Astrocyte (in vitro differentiated cells and primary cell): ENCODE results near the gene FOXL1. TPM values are rescaled to one million over a fixed set of nuclear protein-coding genes. Genes with fewer than 3 reads are reported as not detected.

Source experiments
- DNase-seq: peaks from one replicate; pipeline ENCODE4 v3.0.0-alpha.2; 2010; ENCODE audit warnings: low read depth
- FAIRE-seq: peaks from 2 replicates; lab custom pipeline; 2011; peaks lifted over from hg19 to GRCh38; lab: Jason Lieb, UNC
- H2AFZ ChIP-seq: 2 replicates; pipeline ENCODE4 v1.6.0; 2012; ENCODE audit warnings: low read depth, low read length, inconsistent platforms
- H3K27ac ChIP-seq: 2 replicates; pipeline ENCODE4 v1.5.1; 2011; ENCODE audit warnings: low read depth, low read length, inconsistent platforms
- H3K27me3 ChIP-seq: 2 replicates; pipeline ENCODE4 v1.6.0; 2011; ENCODE audit warnings: low read length, inconsistent platforms; ENCODE audit not compliant: insufficient read depth
- H3K36me3 ChIP-seq: 2 replicates; pipeline ENCODE4 v1.5.1; 2011; ENCODE audit warnings: low read length, inconsistent platforms; ENCODE audit not compliant: insufficient read depth
- H3K4me1 ChIP-seq: 2 replicates; pipeline ENCODE4 v1.5.1; 2011; ENCODE audit warnings: low read length, inconsistent platforms; ENCODE audit not compliant: insufficient read depth
- H3K4me2 ChIP-seq: 2 replicates; pipeline ENCODE4 v1.6.0; 2012; ENCODE audit warnings: low read length, inconsistent platforms
- H3K4me3 ChIP-seq: 2 replicates; pipeline ENCODE4 v1.5.1; 2011; ENCODE audit warnings: low read depth, mild to moderate bottlenecking, low read length, inconsistent platforms; ENCODE audit not compliant: insufficient read depth
- H3K79me2 ChIP-seq: 2 replicates; pipeline ENCODE4 v1.6.0; 2012; ENCODE audit warnings: mild to moderate bottlenecking, low read length, inconsistent platforms; ENCODE audit not compliant: insufficient read depth
- H3K9ac ChIP-seq: 2 replicates; pipeline ENCODE4 v1.6.0; 2012; ENCODE audit warnings: mild to moderate bottlenecking, low read length, inconsistent platforms
- H3K9me3 ChIP-seq: 2 replicates; pipeline ENCODE4 v1.5.1; 2012; ENCODE audit warnings: low read depth, mild to moderate bottlenecking, low read length, inconsistent platforms; ENCODE audit not compliant: insufficient read depth
- H4K20me1 ChIP-seq: 2 replicates; pipeline ENCODE4 v1.6.0; 2012; ENCODE audit warnings: low read length, inconsistent platforms; ENCODE audit not compliant: insufficient read depth
- H3K27ac Mint-ChIP-seq: one replicate; pipeline ENCODE4 v1.8.0; 2021; ENCODE audit warnings: mild to moderate bottlenecking, mixed read lengths; ENCODE audit not compliant: unreplicated experiment
- H3K27me3 Mint-ChIP-seq: one replicate; pipeline ENCODE4 v1.8.0; 2021; ENCODE audit warnings: low read depth, mixed read lengths; ENCODE audit not compliant: unreplicated experiment
- H3K36me3 Mint-ChIP-seq: one replicate; pipeline ENCODE4 v1.8.0; 2021; ENCODE audit warnings: low read depth, mixed read lengths; ENCODE audit not compliant: unreplicated experiment
- H3K4me1 Mint-ChIP-seq: one replicate; pipeline ENCODE4 v1.8.0; 2021; ENCODE audit warnings: low read depth, mixed read lengths; ENCODE audit not compliant: unreplicated experiment
- H3K4me3 Mint-ChIP-seq: one replicate; pipeline ENCODE4 v1.8.0; 2021; ENCODE audit warnings: mild to moderate bottlenecking, moderate library complexity, mixed read lengths; ENCODE audit not compliant: unreplicated experiment
- H3K9me3 Mint-ChIP-seq: one replicate; pipeline ENCODE4 v1.8.0; 2021; ENCODE audit warnings: mild to moderate bottlenecking, mixed read lengths; ENCODE audit not compliant: unreplicated experiment
- EZH2 ChIP-seq: IDR thresholded peaks from 2 replicates; pipeline ENCODE4 v1.6.1; 2012; ENCODE audit warnings: mild to moderate bottlenecking, low read length, inconsistent platforms; ENCODE audit not compliant: insufficient read depth
- total RNA-seq: library from RNA; stranded (reverse); gene quantifications from 2 replicates; pipeline ENCODE4 v1.2.1, GENCODE V29; 2021
- TF ChIP-seq, protein P1 (sequence below): IDR thresholded peaks from 2 replicates; pipeline ENCODE4 v1.5.1; 2011; ENCODE audit warnings: low read depth, mild to moderate bottlenecking, inconsistent platforms, low read length, moderate library complexity; ENCODE audit not compliant: insufficient read depth

FOXL1 gene
- total RNA-seq, 1 donor from 2014 or later: 6.1 TPM

DNA sequence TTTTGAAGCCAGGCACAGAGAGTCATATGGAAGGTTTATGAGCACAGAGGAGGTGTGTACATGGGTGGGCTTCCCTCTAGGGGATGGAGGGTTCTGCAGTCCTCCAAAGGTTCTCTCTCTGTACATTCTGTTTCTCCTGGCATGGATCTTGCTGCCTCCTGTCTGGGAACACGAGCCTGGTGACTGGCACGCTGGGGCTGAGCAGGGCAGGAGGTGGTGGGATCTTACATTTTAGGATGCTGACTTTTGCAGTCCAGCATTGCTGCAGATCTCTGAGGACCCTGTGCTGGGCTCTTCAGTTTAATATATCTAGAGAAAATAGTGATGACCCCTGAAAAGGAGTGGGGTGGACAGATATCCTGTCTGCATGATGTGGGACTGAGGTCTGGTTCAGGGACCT, 23.0 kb downstream of the FOXL1 start:
- Histone ChIP-seq H3K4me2 (no peak overlapping the region), H3K4me3 (no peak overlapping the region), H4K20me1 (no peaks in the 10 kb centered on the region), H3K27me3 (no peaks in the 10 kb centered on the region), H3K27ac (no peak overlapping the region), H3K9me3 (no peaks in the 10 kb centered on the region), H3K9ac (no peak overlapping the region), H3K36me3 (no peaks in the 10 kb centered on the region), H3K79me2 (no peaks in the 10 kb centered on the region), H2AFZ (no peak overlapping the region), H3K4me1 (no peaks in the 10 kb centered on the region)
- Mint-ChIP-seq H3K9me3 (peaks cover 3% of the 10 kb centered on the region), H3K36me3 (no peaks in the 10 kb centered on the region), H3K4me3 (no peak overlapping the region), H3K4me1 (no peaks in the 10 kb centered on the region), H3K27ac (no peak overlapping the region), H3K27me3 (peaks cover 12% of the 10 kb centered on the region)
- FAIRE-seq (no peak), DNase-seq (no peak)
- TF ChIP-seq EZH2: no peak
- TF ChIP-seq, protein P1, sequence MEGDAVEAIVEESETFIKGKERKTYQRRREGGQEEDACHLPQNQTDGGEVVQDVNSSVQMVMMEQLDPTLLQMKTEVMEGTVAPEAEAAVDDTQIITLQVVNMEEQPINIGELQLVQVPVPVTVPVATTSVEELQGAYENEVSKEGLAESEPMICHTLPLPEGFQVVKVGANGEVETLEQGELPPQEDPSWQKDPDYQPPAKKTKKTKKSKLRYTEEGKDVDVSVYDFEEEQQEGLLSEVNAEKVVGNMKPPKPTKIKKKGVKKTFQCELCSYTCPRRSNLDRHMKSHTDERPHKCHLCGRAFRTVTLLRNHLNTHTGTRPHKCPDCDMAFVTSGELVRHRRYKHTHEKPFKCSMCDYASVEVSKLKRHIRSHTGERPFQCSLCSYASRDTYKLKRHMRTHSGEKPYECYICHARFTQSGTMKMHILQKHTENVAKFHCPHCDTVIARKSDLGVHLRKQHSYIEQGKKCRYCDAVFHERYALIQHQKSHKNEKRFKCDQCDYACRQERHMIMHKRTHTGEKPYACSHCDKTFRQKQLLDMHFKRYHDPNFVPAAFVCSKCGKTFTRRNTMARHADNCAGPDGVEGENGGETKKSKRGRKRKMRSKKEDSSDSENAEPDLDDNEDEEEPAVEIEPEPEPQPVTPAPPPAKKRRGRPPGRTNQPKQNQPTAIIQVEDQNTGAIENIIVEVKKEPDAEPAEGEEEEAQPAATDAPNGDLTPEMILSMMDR: no peak

DNA sequence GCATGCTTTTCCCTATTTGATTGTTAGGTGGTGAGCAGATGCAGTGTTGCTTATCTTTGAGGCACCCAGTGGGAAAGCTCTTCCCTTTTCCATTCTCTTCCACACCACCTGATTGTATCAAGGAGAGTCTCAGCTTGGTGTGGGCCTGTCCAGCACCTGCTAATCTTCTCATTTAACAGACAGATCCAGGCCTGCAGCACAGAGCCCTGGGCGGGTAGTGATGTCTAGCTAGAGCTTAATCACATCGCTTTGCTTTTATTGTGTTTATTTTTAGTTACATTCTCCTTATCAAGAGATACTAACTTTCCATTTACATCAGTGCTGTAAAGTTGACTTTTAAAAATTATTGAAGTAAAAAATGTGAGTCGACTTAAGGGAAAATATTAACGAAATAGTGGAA, 24.2 kb downstream of the FOXL1 start:
- DNase-seq: no peak
- H3K27ac ChIP-seq: no peak overlapping the region
- no peaks in the 10 kb centered on the region for H3K9me3 ChIP-seq
- no peak overlapping the region for H3K4me3 ChIP-seq
- H3K79me2 ChIP-seq: no peaks in the 10 kb centered on the region
- no peaks in the 10 kb centered on the region for H3K27me3 ChIP-seq
- no peaks in the 10 kb centered on the region for H3K36me3 ChIP-seq
- H3K27ac Mint-ChIP-seq: no peak overlapping the region
- no peaks in the 10 kb centered on the region for H3K4me1 Mint-ChIP-seq
- no peaks in the 10 kb centered on the region for H4K20me1 ChIP-seq
- H3K27me3 Mint-ChIP-seq: peaks cover 8% of the 10 kb centered on the region
- no peaks in the 10 kb centered on the region for H3K36me3 Mint-ChIP-seq
- H3K4me3 Mint-ChIP-seq: no peak overlapping the region
- H3K4me2 ChIP-seq: no peak overlapping the region
- H3K9me3 Mint-ChIP-seq: peaks cover 5% of the 10 kb centered on the region
- no peak overlapping the region for H3K9ac ChIP-seq
- TF ChIP-seq, protein P1: no peak
- TF ChIP-seq EZH2: no peak
- no peaks in the 10 kb centered on the region for H3K4me1 ChIP-seq
- FAIRE-seq: no peak
- no peak overlapping the region for H2AFZ ChIP-seq

DNA sequence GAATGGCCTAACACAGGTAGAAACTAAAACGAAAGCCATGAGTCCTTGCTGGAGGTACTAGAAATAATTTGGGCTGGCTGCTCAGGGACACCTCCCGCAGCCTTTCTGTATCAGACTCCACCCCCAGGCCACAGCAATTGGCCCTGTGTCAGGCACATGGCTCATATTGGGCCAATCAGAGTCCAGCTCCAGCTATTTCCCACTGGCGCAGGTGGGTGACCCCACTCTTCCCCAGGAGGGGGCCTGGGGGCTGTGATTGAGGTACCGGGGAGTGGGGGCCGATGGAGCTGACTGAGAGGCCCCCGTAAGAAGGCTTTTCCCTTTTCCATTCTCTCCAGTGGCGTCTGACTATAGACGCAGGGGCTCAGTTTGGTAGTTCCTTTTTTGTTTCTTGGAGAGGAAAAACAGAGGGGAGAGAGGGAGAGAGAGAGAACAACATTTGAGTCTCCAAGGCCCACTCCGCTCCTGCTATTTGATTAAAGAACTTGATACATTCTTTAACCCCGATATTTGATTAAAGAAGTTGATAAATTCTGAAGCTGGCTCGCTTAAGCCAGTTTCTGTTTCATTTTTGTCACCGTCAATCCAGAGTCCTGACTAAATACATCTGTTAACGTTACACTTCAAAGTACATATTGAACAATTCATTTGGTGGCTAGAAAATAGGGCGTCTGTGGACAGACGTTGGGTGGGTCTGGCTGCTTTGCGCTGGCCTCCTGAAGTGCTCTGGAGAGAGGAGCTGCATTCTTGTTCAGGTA, 26.3 kb downstream of the FOXL1 start:
- peaks cover 2% of the 10 kb centered on the region for H3K9me3 Mint-ChIP-seq

More for the DNA sequence above, 26.3 kb downstream of the FOXL1 start:
- Histone ChIP-seq H3K4me1 (peaks cover 14% of the 10 kb centered on the region), H3K27me3 (no peaks in the 10 kb centered on the region), H2AFZ (no peak overlapping the region), H3K27ac (no peak overlapping the region), H3K9me3 (no peaks in the 10 kb centered on the region), H3K4me3 (no peak overlapping the region), H3K79me2 (no peaks in the 10 kb centered on the region), H4K20me1 (no peaks in the 10 kb centered on the region), H3K36me3 (no peaks in the 10 kb centered on the region), H3K4me2 (no peak overlapping the region), H3K9ac (no peak overlapping the region)
- no peak for FAIRE-seq
- H3K27me3 Mint-ChIP-seq: peaks cover 8% of the 10 kb centered on the region
- no peaks in the 10 kb centered on the region for H3K36me3 Mint-ChIP-seq
- H3K4me1 Mint-ChIP-seq: peaks cover 14% of the 10 kb centered on the region
- no peak overlapping the region for H3K4me3 Mint-ChIP-seq
- TF ChIP-seq, protein P1: no peak
- TF ChIP-seq EZH2: no peak
- DNase-seq: no peak
- H3K27ac Mint-ChIP-seq: no peak overlapping the region
